GM11168 (cell line): ENCODE results near the gene MCU.
"Not testable (repeated sequence)": the region's sequence is repeated elsewhere in the genome, so short reads cannot be mapped to it uniquely, and the experiment has no call there.

Experiments
- in situ Hi-C: fragments of 300-500 bp; cut with MboI; formaldehyde crosslinking; loops from one replicate; pipeline ENCODE4 v1.12.0; 2022; ENCODE audit warnings: low sequenced_read_pairs; ENCODE audit not compliant: unreplicated experiment

MCU gene

GRCh38 chr10:72685264-72685921 lies 6.5 kb upstream of the MCU start:
- in situ Hi-C loops, result loop anchor here (25.0 kb wide), 1 partner anchor 323 kb away; the partner anchor contains the start of gene DNAJB12

GRCh38 chr10:72686430-72686829 lies 5.5 kb upstream of the MCU start:
- in situ Hi-C loops, result loop anchor here (25.0 kb wide), 1 partner anchor 324 kb away; the partner anchor contains the start of gene DNAJB12

GRCh38 chr10:72687035-72687434 lies 4.9 kb upstream of the MCU start:
- in situ Hi-C loops, result loop anchor here (25.0 kb wide), 1 partner anchor 325 kb away; the partner anchor contains the start of gene DNAJB12

- in situ Hi-C loops, result loop anchor here (25.0 kb wide), 1 partner anchor 326 kb away; the partner anchor contains the start of gene DNAJB12
Observed at GRCh38 chr10:72688208-72688651, 3.7 kb upstream of the MCU start.

- in situ Hi-C loops, result loop anchor here (25.0 kb wide), 1 partner anchor 327 kb away; the partner anchor contains the start of gene DNAJB12
Observed at GRCh38 chr10:72689660-72690059, 2.3 kb upstream of the MCU start.

GRCh38 chr10:72690071-72690755 lies 1.7 kb upstream of the MCU start:
- in situ Hi-C loops, result loop anchor here (25.0 kb wide), 1 partner anchor 328 kb away; the partner anchor contains the start of gene DNAJB12

- in situ Hi-C loops, result loop anchor here (25.0 kb wide), 1 partner anchor 329 kb away; the partner anchor contains the start of gene DNAJB12
Observed at GRCh38 chr10:72691470-72691862, 477 bp upstream of the MCU start.

GRCh38 chr10:72692744-72692993 lies 726 bp downstream of the MCU start:
- in situ Hi-C loops, result loop anchor here (25.0 kb wide), 1 partner anchor 330 kb away; the partner anchor contains the start of gene DNAJB12

- in situ Hi-C loops, result loop anchor here (25.0 kb wide), 1 partner anchor 331 kb away; the partner anchor contains the start of gene DNAJB12
Observed at GRCh38 chr10:72692994-72693781, 1.2 kb downstream of the MCU start.

GRCh38 chr10:72694476-72695369 lies 2.8 kb downstream of the MCU start:
- in situ Hi-C loops, result loop anchor here (25.0 kb wide), 1 partner anchor 332 kb away; the partner anchor contains the start of gene DNAJB12

GRCh38 chr10:72695496-72695895 lies 3.6 kb downstream of the MCU start:
- in situ Hi-C loops, result loop anchor here (25.0 kb wide), 1 partner anchor 333 kb away; the partner anchor contains the start of gene DNAJB12

- in situ Hi-C loops, result loop anchor here (25.0 kb wide), 1 partner anchor 335 kb away; the partner anchor contains the start of gene DNAJB12
Observed at GRCh38 chr10:72697716-72698115, 5.8 kb downstream of the MCU start.

- in situ Hi-C loops, result not testable (repeated sequence)
Observed at GRCh38 chr10:72702465-72702864, 10.5 kb downstream of the MCU start.

- in situ Hi-C loops, result no loop called here
Observed at GRCh38 chr10:72702868-72703581, 11.1 kb downstream of the MCU start.

GRCh38 chr10:72704117-72704516 lies 12.2 kb downstream of the MCU start:
- in situ Hi-C loops, result no loop called here

GRCh38 chr10:72709041-72709440 lies 17.1 kb downstream of the MCU start:
- in situ Hi-C loops, result no loop called here

- in situ Hi-C loops, result no loop called here
Observed at GRCh38 chr10:72712136-72712535, 20.2 kb downstream of the MCU start.

- in situ Hi-C loops, result no loop called here
Observed at GRCh38 chr10:72719941-72720592, 28.1 kb downstream of the MCU start.
